NCI-H446 (cell line): ENCODE measurements around the gene WASHC2A.
"Not testable (repeated sequence)": the region's sequence is repeated elsewhere in the genome, so short reads cannot be mapped to it uniquely, and the experiment has no call there.

Experiments used
- DNase-seq, 2 experiments: peaks; one replicate each; lab custom pipeline; 2025; lab: John Stamatoyannopoulos, UW

WASHC2A gene

GRCh38 chr10:50075139-50075538 is 7.4 kb downstream of the WASHC2A start:
- DNase-seq = not testable (repeated sequence)

GRCh38 chr10:50075544-50075943 is 7.8 kb downstream of the WASHC2A start:
- DNase-seq = not testable (repeated sequence)

- not testable (repeated sequence) for DNase-seq
Measured at GRCh38 chr10:50091304-50091703, 23.6 kb downstream of the WASHC2A start.

- DNase-seq = not testable (repeated sequence)
Measured at GRCh38 chr10:50092928-50093327, 25.2 kb downstream of the WASHC2A start.

- DNase-seq = not testable (repeated sequence)
Measured at GRCh38 chr10:50094630-50095029, 26.9 kb downstream of the WASHC2A start.

- not testable (repeated sequence) for DNase-seq
Measured at GRCh38 chr10:50095402-50095801, 27.6 kb downstream of the WASHC2A start.

GRCh38 chr10:50096722-50097121 is 29.0 kb downstream of the WASHC2A start:
- DNase-seq = not testable (repeated sequence)

- not testable (repeated sequence) for DNase-seq
Measured at GRCh38 chr10:50098645-50099044, 30.9 kb downstream of the WASHC2A start.

- not testable (repeated sequence) for DNase-seq
Measured at GRCh38 chr10:50101139-50101582, 33.4 kb downstream of the WASHC2A start.

GRCh38 chr10:50101747-50102146 is 34.0 kb downstream of the WASHC2A start:
- not testable (repeated sequence) for DNase-seq

GRCh38 chr10:50102267-50102666 is 34.5 kb downstream of the WASHC2A start:
- DNase-seq = not testable (repeated sequence)

GRCh38 chr10:50108999-50109698 is 41.4 kb downstream of the WASHC2A start:
- DNase-seq = not testable (repeated sequence)

GRCh38 chr10:50112419-50113112 is 44.8 kb downstream of the WASHC2A start:
- not testable (repeated sequence) for DNase-seq

GRCh38 chr10:50126765-50127164 is 59.0 kb downstream of the WASHC2A start:
- not testable (repeated sequence) for DNase-seq

GRCh38 chr10:50127770-50128292 is 60.1 kb downstream of the WASHC2A start:
- DNase-seq = not testable (repeated sequence)

- DNase-seq = not testable (repeated sequence)
Measured at GRCh38 chr10:50131245-50131965, 63.7 kb downstream of the WASHC2A start.

- DNase-seq = not testable (repeated sequence)
Measured at GRCh38 chr10:50132322-50132721, 64.6 kb downstream of the WASHC2A start.

GRCh38 chr10:50132841-50133240 is 65.1 kb downstream of the WASHC2A start:
- DNase-seq = not testable (repeated sequence)

- not testable (repeated sequence) for DNase-seq
Measured at GRCh38 chr10:50143512-50144174, 75.9 kb downstream of the WASHC2A start.

- DNase-seq = not testable (repeated sequence)
Measured at GRCh38 chr10:50145575-50145974, 77.8 kb downstream of the WASHC2A start.

- no peak for DNase-seq
Measured at GRCh38 chr10:50152792-50153272, 85.1 kb downstream of the WASHC2A start.
